ENCODE data around the gene CNGA4.
"Not testable (repeated sequence)": the region's sequence is repeated elsewhere in the genome, so short reads cannot be mapped to it uniquely, and the experiment has no call there.

Gene CNGA4

DNA sequence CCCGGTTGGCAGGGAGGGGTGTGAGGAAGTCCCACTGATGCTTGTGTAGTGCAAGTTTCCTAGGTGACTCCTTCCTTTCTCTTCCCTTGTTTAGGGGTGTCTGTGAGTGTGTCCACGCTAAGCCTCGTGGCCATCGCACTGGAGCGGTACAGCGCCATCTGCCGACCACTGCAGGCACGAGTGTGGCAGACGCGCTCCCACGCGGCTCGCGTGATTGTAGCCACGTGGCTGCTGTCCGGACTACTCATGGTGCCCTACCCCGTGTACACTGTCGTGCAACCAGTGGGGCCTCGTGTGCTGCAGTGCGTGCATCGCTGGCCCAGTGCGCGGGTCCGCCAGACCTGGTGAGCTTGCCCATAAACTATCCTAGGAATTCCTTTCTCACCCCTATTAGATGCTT lies 31.1 kb downstream of the CNGA4 start:
- DNase-seq = no peak

DNA sequence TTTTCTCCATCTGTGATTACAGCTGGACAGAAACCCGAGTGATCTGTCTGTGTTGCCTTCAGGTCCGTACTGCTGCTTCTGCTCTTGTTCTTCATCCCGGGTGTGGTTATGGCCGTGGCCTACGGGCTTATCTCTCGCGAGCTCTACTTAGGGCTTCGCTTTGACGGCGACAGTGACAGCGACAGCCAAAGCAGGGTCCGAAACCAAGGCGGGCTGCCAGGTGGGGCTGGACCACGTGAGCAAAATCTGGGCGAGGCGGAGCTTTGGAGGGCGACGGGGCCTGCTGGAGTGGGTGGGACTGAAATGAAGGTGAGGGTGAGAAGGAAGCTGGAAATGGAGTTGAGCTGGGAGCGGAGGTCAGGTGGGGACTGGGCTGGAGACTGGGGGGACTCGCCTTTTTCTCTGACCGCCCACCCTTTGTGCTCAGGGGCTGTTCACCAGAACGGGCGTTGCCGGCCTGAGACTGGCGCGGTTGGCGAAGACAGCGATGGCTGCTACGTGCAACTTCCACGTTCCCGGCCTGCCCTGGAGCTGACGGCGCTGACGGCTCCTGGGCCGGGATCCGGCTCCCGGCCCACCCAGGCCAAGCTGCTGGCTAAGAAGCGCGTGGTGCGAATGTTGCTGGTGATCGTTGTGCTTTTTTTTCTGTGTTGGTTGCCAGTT lies 31.8 kb downstream of the CNGA4 start:
- DNase-seq = no peak

DNA sequence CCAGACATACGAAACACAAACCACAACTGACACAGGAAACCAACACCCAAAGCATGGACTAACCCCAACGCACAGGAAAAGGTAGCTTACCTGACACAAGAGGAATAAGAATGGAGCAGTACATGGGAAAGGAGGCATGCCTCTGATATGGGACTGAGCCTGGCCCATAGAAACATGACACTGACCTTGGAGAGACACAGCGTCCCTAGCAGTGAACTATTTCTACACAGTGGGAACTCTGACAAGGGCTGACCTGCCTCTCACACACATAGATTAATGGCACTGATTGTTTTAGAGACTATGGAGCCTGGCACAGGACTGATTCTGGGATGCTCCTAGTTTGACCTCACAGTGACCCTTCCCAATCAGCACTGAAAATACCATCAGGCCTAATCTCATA lies 32.7 kb downstream of the CNGA4 start:
- DNase-seq = no peak

DNA sequence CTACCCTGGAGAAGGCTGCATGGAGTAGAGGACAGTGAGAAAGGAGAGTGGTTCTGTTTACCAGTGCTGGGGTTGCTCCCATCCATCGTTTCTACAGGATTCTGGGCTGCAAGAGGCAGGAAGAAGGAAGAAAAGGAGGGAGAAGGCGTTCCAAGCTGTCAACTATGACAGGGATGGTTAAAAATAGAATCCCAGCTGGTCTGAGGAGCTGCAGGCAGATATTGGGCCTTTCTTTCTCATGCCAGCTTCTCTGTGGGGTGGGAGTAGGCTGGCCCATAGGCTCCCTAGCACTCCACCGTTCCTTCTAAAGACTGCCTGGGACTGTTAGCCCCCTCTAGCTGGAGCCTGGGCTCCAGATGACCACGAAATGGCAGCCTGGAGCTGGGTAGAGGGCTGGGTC lies 34.3 kb downstream of the CNGA4 start:
- no peak for DNase-seq

DNA sequence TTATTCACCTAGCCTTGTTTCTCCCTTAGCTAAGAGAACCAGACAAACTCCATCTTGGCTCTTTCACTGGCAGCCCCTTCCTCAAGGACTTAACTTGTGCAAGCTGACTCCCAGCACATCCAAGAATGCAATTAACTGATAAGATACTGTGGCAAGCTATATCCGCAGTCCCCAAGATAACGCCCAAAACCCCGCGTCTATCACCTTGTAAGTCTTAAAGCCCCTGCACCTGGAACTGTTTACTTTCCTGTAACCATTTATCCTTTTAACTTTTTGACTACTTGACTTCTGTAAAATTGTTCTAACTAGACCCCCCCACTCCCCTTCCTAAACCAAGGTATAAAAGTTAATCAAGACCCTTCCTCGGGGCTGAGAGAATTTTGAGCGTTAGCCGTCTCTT lies 41.9 kb downstream of the CNGA4 start:
- DNase-seq = not testable (repeated sequence)

DNA sequence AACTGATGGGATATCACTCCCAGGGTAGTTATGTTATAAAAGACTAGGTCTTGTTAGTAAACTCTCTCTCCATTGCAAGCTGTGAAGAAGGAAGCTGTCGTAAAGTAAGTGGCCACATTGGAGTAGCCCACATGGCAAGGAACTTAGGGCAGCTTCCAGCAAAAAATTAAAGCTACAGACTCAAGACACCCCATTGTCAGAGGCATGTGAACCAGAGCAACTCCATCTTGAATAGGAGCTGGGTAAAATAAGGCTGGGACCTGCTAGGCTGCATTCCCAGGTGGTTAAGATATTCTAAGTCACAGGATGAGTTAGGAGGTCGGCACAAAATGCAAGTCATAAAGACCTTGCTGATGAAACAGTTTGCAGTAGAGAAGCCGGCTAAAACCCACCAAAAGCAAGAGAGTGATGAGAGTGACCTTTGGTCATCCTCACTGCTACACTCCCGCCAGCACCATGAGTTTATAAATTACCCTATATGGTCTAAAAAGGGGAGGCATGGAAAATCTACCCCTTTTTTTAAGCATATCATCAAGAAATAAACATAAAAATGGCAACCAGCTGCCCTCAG lies 44.6 kb downstream of the CNGA4 start:
- DNase-seq = no peak

DNA sequence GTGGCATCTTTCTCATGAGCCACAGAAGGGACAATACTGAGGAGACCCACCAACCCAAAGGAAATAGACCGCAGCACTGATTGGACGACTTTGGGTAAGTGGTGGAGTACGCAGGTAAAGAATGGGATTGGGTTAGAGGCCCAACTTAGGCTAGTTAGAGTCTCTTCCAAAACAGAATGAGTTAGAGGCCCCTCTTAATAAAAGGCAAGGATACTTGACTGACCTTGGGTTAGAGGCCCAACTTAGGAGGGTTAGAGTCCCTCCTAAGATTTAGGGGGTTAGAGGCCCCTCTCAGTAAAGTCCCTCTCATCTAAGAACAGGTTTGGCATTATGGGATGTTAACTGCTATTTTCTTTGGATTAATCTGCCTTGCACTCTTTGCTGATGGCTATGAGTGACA lies 45.4 kb downstream of the CNGA4 start:
- no peak for DNase-seq

DNA sequence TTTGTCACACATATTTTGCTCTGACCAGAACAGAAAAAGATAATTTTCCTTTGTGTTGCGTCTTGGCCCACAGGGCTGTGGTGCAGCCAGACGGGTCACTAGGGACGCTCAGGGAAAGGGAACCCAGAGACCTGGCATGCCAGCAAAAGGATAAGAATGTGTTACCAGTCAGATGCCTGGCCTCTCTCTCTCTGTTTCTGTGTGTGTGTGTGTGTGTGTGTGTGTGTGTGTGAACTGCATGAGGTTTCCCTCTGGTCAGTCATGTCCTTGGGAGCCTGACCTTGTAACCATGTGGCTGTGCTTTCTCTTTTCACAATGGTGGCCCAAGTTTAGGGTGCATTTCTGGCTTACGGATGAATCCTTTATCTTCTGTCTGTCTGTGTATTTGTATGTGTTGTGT lies 46.1 kb downstream of the CNGA4 start:
- DNase-seq = no peak

All from stimulated activated CD4-positive, alpha-beta T cell treated with anti-CD3 and anti-CD28 coated beads, Interleukin-2, amount 100 ng/mL, for 48 hours (primary cell).